Measurements from ENCODE around the gene STK39.

DNA sequence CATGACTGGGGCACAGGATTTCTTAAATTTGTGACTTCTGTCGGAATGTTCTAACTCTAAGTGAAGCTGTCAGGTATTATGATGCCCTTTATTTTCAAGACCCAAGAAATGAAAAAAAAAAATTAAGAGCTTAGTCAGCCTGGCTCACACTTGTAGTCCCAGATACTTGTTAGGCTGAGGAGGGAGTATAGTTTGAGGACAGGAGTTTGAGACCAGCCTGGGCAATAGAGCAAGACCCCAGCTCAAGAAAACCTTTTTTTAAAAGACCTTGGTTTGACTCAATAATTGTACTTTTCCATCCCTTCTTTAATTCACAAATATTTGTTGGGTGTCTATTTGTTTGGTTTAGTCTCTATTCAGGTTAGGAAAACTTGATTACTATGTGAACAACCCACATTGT is 310.0 kb downstream of the STK39 start:
- no peak for TF ChIP-seq POLR2A (IDR thresholded peaks at IDR 0.05)
- TF ChIP-seq, protein P1, sequence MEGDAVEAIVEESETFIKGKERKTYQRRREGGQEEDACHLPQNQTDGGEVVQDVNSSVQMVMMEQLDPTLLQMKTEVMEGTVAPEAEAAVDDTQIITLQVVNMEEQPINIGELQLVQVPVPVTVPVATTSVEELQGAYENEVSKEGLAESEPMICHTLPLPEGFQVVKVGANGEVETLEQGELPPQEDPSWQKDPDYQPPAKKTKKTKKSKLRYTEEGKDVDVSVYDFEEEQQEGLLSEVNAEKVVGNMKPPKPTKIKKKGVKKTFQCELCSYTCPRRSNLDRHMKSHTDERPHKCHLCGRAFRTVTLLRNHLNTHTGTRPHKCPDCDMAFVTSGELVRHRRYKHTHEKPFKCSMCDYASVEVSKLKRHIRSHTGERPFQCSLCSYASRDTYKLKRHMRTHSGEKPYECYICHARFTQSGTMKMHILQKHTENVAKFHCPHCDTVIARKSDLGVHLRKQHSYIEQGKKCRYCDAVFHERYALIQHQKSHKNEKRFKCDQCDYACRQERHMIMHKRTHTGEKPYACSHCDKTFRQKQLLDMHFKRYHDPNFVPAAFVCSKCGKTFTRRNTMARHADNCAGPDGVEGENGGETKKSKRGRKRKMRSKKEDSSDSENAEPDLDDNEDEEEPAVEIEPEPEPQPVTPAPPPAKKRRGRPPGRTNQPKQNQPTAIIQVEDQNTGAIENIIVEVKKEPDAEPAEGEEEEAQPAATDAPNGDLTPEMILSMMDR (IDR thresholded peaks at IDR 0.05) = no peak

Measured in lower leg skin (tissue), 3 donors.